KBM-7 (cell line): ENCODE results near the gene ZNF432.

ENCODE experiments used
- DNase-seq: peaks from one replicate; pipeline ENCODE4 v3.0.0-alpha.2; 2015
- in situ Hi-C: fragments of 300-500 bp; cut with MboI; formaldehyde crosslinking; loops from 2 replicates; pipeline ENCODE4 v1.14.3; 2020; ENCODE audit warnings: low sequenced_read_pairs, low pct_unique_long_range_greater_than_20kb, mixed read lengths

The ZNF432 gene

GRCh38 chr19:52022193-52022592, 26.4 kb downstream of the ZNF432 start:
- DNase-seq, result no peak
- in situ Hi-C loops, result no loop called here

- in situ Hi-C loops, result no loop called here
- no peak for DNase-seq
Measured at GRCh38 chr19:52020506-52020905, 28.1 kb downstream of the ZNF432 start.

GRCh38 chr19:52010674-52011073, 38.0 kb downstream of the ZNF432 start:
- DNase-seq, result no peak
- in situ Hi-C loops, result no loop called here

DNA sequence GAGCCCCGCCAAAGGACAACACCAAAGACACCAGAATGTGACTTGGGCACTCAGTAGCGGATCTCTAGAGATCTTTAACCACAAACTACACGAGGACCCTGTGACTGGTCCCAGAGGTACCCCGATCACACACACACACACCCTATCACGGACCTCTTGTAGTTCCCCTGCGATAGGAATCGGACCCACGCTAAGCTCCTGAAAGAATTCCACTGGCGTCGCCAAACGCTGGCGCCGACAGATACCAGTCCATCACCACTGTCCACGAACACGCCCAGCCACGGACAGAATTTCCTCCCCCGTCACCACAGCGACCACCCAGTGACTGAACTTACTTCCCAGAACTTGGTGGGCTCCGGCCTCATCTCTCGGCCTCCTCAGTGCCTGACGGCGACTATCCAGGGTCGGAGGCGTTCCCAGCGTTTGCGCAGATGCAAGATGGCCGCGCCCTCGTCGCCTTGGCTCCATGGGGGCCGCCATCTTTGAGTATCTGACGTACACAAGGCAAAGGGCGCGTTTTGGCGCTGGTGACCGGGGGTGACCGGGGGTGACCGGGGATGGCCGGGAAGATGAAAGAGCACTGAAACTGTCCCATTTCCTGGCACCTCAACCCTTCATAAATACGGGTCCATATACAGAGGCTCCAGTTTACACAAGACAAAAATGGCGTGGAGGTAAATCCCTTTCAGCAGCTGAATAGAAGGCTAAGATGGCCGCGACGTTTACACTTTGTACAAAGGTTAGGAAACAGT, 40.7 kb downstream of the ZNF432 start, which contains the start of gene ZNF615:
Gene ZNF615, minus strand, starts transcription at position 406 of the 752 bp plus-strand sequence. CDS start 4,500 bp downstream, outside the sequence.
- in situ Hi-C loops, result no loop called here

DNA sequence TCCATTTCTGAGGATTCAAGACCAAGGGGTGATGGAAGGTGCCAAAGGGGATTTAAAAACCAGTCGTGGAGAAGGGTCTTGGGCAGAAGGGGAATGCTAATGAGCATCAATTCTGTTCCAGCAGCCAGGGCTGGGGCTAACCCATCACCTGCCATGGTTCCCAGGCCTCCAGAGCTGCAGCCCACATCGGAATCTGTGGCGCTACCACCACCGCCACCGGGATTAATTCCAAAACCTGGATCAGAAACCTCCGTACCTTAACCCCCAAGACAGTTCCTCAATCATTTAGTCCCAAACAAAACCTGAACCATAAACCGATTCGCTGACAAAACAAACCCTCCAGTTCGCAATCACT, 41.2 kb downstream of the ZNF432 start:
- in situ Hi-C loops, result no loop called here
- DNase-seq, result no peak

More for the DNA sequence above, 40.7 kb downstream of the ZNF432 start, which contains the start of gene ZNF615:
- peak; percentile 86 for DNase-seq

DNA sequence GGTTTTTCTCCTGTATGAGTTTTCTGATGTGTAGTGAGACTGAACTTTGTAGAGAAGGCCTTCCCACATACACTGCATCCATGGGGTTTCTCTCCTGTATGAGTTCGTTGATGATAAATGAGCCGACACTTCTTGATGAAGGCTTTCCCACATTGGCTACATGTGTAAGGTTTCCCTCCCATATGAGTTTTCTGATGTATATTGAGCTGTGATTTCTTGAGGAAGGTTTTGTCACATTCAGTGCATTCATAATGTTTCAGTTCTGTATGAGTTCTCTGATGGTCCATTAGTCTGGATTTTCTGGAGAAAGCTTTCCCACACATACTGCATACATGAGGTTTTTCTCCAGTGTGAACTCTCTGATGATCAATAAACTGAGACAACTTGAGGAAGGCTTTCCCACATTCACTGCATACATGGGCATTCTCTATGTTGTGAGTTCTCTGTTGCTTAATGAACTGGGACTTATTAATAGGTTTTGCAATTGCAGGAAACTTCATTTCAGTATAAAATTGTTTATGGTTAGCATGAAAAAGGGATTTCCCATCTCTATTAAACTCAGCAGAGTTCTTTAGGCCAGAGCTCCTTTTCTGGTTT, 54.5 kb downstream of the ZNF432 start:
- no peak for DNase-seq
- in situ Hi-C loops, result no loop called here

DNA sequence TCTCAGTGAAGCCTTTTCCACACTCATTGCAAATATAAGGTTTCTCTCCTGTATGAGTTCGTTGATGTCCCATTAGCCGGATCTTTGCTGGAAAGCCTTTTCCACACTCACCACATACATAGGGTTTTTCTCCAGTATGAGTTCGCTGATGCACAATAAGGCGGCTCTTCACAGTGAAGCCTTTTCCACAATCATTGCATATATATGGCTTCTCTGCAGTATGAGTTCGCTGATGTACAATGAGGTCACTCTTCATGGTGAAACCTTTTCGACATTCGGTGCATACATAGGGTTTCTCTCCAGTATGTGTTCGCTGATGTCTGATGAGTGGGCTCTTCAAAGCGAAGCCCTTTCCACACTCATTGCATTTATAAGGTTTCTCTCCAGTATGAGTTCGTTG, 55.2 kb downstream of the ZNF432 start:
- DNase-seq, result no peak
- in situ Hi-C loops, result no loop called here

- in situ Hi-C loops, result no loop called here
Measured at GRCh38 chr19:51986309-51987291, 62.0 kb downstream of the ZNF432 start, which contains the start of gene ZNF350. TSS of gene ZNF350 (minus strand) at chr19:51986840. CDS start at chr19:51974360, 12,480 bp downstream.

GRCh38 chr19:51983361-51983760, 65.3 kb downstream of the ZNF432 start:
- in situ Hi-C loops, result no loop called here
- no peak for DNase-seq

More at GRCh38 chr19:51986309-51987291, 62.0 kb downstream of the ZNF432 start, which contains the start of gene ZNF350:
- peak; percentile 96 for DNase-seq
